HG03060 (cell line): Measurements from ENCODE around the gene ECI1.

Experiments
- ATAC-seq: cut with Tn5 transposase; IDR thresholded peaks from one replicate; pipeline ENCODE4 v1.9.1; 2021; ENCODE audit warnings: low read depth, moderate number of reproducible peaks; ENCODE audit not compliant: unreplicated experiment

Gene ECI1

GRCh38 chr16:2251296-2252111 is at the start of gene ECI1:
Gene ECI1, minus strand, starts transcription at chr16:2251587. Its CDS starts 21 bp downstream, at chr16:2251566.
- ATAC-seq = peak; percentile 56

GRCh38 chr16:2299915-2300192 is 48.5 kb upstream of the ECI1 start:
- ATAC-seq = no peak

GRCh38 chr16:2299121-2299914 is 47.9 kb upstream of the ECI1 start:
- no peak for ATAC-seq

GRCh38 chr16:2298621-2299020 is 47.2 kb upstream of the ECI1 start:
- ATAC-seq = no peak

- no peak for ATAC-seq
Measured at GRCh38 chr16:2297506-2297860, 46.1 kb upstream of the ECI1 start.

- no peak for ATAC-seq
Measured at GRCh38 chr16:2296661-2297505, 45.5 kb upstream of the ECI1 start.

GRCh38 chr16:2295056-2295798 is 43.8 kb upstream of the ECI1 start:
- no peak for ATAC-seq

GRCh38 chr16:2292221-2292620 is 40.8 kb upstream of the ECI1 start:
- no peak for ATAC-seq

- no peak for ATAC-seq
Measured at GRCh38 chr16:2289282-2289681, 37.9 kb upstream of the ECI1 start.

- ATAC-seq = no peak
Measured at GRCh38 chr16:2288726-2289125, 37.3 kb upstream of the ECI1 start.

- ATAC-seq = no peak
Measured at GRCh38 chr16:2287916-2288547, 36.6 kb upstream of the ECI1 start.

- ATAC-seq = no peak
Measured at GRCh38 chr16:2286550-2286949, 35.2 kb upstream of the ECI1 start.

- ATAC-seq = no peak
Measured at GRCh38 chr16:2285731-2286191, 34.4 kb upstream of the ECI1 start.

GRCh38 chr16:2284797-2285576 is 33.6 kb upstream of the ECI1 start:
- no peak for ATAC-seq

GRCh38 chr16:2284001-2284770 is 32.8 kb upstream of the ECI1 start:
- no peak for ATAC-seq

GRCh38 chr16:2282866-2283555 is 31.6 kb upstream of the ECI1 start:
- no peak for ATAC-seq

GRCh38 chr16:2282262-2282661 is 30.9 kb upstream of the ECI1 start:
- ATAC-seq = no peak
